ENCODE results near the gene ZDHHC5. TPM values are rescaled to one million over a fixed set of nuclear protein-coding genes. Genes with fewer than 3 reads are reported as not detected.

Gene ZDHHC5
- total RNA-seq, 1 experiment from 2014 or later = 64.1 TPM

DNA sequence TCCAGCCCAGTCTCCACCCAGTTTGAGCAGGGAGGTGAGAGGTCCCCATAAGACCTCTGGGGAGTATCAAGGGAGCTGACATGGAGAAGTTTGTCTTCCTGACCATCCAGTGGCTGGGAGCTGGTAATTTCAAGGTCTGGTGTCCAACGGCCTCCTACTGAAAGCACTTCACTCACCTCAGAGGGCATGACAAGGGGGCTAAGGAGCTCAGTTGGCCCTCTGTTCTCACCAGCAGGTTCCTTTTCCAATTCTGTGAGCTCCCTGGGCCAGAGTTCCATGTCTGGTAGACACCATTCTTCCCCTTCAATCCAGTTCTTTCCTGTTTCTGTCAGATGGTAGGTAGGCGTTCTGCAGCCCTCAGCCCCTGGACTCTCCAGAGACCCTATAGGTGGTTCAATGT lies 76.4 kb downstream of the ZDHHC5 start:
- Histone ChIP-seq H3K9me3 (ENCODE audit: control insufficient read depth in 1 of 2, insufficient read depth in 1 of 2, low read depth in 1 of 2, low read length in 2 of 2) (no peaks in the 10 kb centered on the region), H2AFZ (ENCODE audit: low read depth, low read length, poor library complexity, severe bottlenecking) (no peak overlapping the region), H4K20me1 (ENCODE audit: insufficient read depth) (no peaks in the 10 kb centered on the region), H3K4me1 (ENCODE audit: control insufficient read depth in 1 of 2, insufficient read depth in 2 of 2, low read length in 2 of 2) (peaks cover 0 to 17% of the 10 kb centered on the region in 2 experiments; a peak in 2 of 4 replicates), H3K27me3 (ENCODE audit: insufficient read depth, low read length) (no peaks in the 10 kb centered on the region), H3K79me2 (ENCODE audit: insufficient read depth, low read length) (peaks cover 26% of the 10 kb centered on the region), H3K36me3 (ENCODE audit: control insufficient read depth in 1 of 2, insufficient read depth in 2 of 2, low read length in 2 of 2) (peaks cover 12 to 27% of the 10 kb centered on the region in 2 experiments; a peak in 3 of 4 replicates), H3K27ac (ENCODE audit: low read depth, low read length) (no peak overlapping the region), H3K4me2 (ENCODE audit: low read length) (no peak overlapping the region), H3K9me2 (ENCODE audit: insufficient read depth) (no peaks in the 10 kb centered on the region), H3K9ac (ENCODE audit: low read length) (no peak overlapping the region), H3K4me3 (replicated peaks in 1 of 2; ENCODE audit: low read depth in 1 of 2, low read length in 2 of 2) (no peak overlapping the region)
- no TSS peak for BruUV-seq (replicated peaks)
- DNase-seq (ENCODE audit: low read depth, low spot score) (no peak), ATAC-seq (no peak)
- ChIA-PET RAD21 (ENCODE audit: low non-redundant PET in 1 of 2, low total read pairs in 2 of 2, uncharacterized antibody in 2 of 2, unreplicated experiment in 2 of 2) (no interaction called here), POLR2A (no interaction called here), CTCF (no interaction called here)
- intact Hi-C loops (cut with micrococcal nuclease) = loop anchor here (5.0 kb wide), 1 partner anchor 768 kb away; no protein-coding TSS in a partner anchor
- no peak for TF ChIP-seq ZFX (IDR thresholded peaks at IDR 0.05)
- TF ChIP-seq YY1 (IDR thresholded peaks at IDR 0.05; ENCODE audit: extremely low read depth, insufficient replicate concordance, low read depth, low read length) = no peak
- TF ChIP-seq ZNF274 (IDR thresholded peaks at IDR 0.05; ENCODE audit: low read depth, low read length) = no peak
- no peak for TF ChIP-seq POLR2AphosphoS5 (IDR thresholded peaks at IDR 0.05; ENCODE audit: low read depth, low read length)
- no peak for TF ChIP-seq EZH2phosphoT487 (IDR thresholded peaks at IDR 0.05; ENCODE audit: borderline replicate concordance)
- TF ChIP-seq JUND (IDR thresholded peaks at IDR 0.05) = no peak
- TF ChIP-seq CBX3 (IDR thresholded peaks at IDR 0.05; ENCODE audit: low read depth) = no peak
- TF ChIP-seq EGR1 (IDR thresholded peaks at IDR 0.05; ENCODE audit: low read depth) = no peak

DNA sequence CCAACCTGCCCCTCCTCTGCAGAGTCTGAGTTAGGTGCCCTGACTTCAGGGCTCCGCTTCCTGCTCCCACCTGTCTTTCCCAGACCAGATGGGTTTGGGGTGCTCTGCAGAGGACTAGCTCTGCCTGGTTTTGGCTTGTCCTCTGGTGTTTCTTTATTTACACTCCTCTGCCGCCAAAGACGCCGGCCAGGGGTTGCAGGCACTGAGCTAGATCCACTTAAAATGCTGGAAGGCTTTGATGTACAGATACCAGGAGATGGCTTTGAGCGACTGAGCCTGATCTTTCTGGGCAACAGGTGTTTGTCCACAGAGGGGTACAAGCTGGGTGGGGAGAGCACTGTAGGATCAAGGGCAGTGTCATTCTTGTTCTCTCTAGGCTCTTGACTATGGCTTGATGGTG lies 77.3 kb downstream of the ZDHHC5 start:
- H3K36me3 ChIP-seq (ENCODE audit: control insufficient read depth in 1 of 2, insufficient read depth in 2 of 2, low read length in 2 of 2) = peaks cover 12 to 24% of the 10 kb centered on the region in 2 experiments; a peak in 3 of 4 replicates
- no TSS peak for BruUV-seq (replicated peaks)
- no peak overlapping the region for H3K27ac ChIP-seq (ENCODE audit: low read depth, low read length)
- peaks cover 0 to 16% of the 10 kb centered on the region in 2 experiments; a peak in 2 of 4 replicates for H3K4me1 ChIP-seq (ENCODE audit: control insufficient read depth in 1 of 2, insufficient read depth in 2 of 2, low read length in 2 of 2)
- CTCF ChIA-PET = no interaction called here
- intact Hi-C loops (cut with micrococcal nuclease) = no loop called here
- no peak overlapping the region for H3K4me2 ChIP-seq (ENCODE audit: low read length)
- no peaks in the 10 kb centered on the region for H3K9me2 ChIP-seq (ENCODE audit: insufficient read depth)
- no peak for ATAC-seq
- no peaks in the 10 kb centered on the region for H3K27me3 ChIP-seq (ENCODE audit: insufficient read depth, low read length)
- H3K9ac ChIP-seq (ENCODE audit: low read length) = no peak overlapping the region
- H3K79me2 ChIP-seq (ENCODE audit: insufficient read depth, low read length) = peaks cover 26% of the 10 kb centered on the region
- no peak overlapping the region for H2AFZ ChIP-seq (ENCODE audit: low read depth, low read length, poor library complexity, severe bottlenecking)
- POLR2A ChIA-PET = interaction anchor here (0.8 kb wide), 1 partner anchor 16 kb away, joined by 5 read pairs; the partner anchor contains the start of gene CTNND1
- no peaks in the 10 kb centered on the region for H3K9me3 ChIP-seq (ENCODE audit: control insufficient read depth in 1 of 2, insufficient read depth in 1 of 2, low read depth in 1 of 2, low read length in 2 of 2)
- no peak for DNase-seq (ENCODE audit: low read depth, low spot score)
- H4K20me1 ChIP-seq (ENCODE audit: insufficient read depth) = no peaks in the 10 kb centered on the region
- RAD21 ChIA-PET (ENCODE audit: low non-redundant PET in 1 of 2, low total read pairs in 2 of 2, uncharacterized antibody in 2 of 2, unreplicated experiment in 2 of 2) = no interaction called here
- H3K4me3 ChIP-seq (replicated peaks in 1 of 2; ENCODE audit: low read depth in 1 of 2, low read length in 2 of 2) = no peak overlapping the region
- TF ChIP-seq EZH2 (IDR thresholded peaks at IDR 0.05) = no peak
- no peak for TF ChIP-seq JUND (IDR thresholded peaks at IDR 0.05)
- TF ChIP-seq EZH2phosphoT487 (IDR thresholded peaks at IDR 0.05; ENCODE audit: borderline replicate concordance) = no peak

All from HCT116 (cell line).